GM12878 (cell line): ENCODE data around the gene CCNT2. TPM values are rescaled to one million over a fixed set of nuclear protein-coding genes. Genes with fewer than 3 reads are reported as not detected.

Experiments used
- ATAC-seq: fragments of 200-7000 bp; cut with Tn5 transposase; 3 replicates; pipeline ENCODE4 v1.9.1; 2020; ENCODE audit warnings: mild to moderate bottlenecking, moderate library complexity
- BruUV-seq: library from RNA; stranded (reverse); fragments of 400-500 nt; replicated peaks from 2 replicates; lab custom pipeline; 2021; lab: Mats Ljungman, UMichigan
- CTCF ChIA-PET: fragments of 300-600 bp; sonication (Branson Sonifier 250); formaldehyde crosslinking; extraction: SDS; loops from one replicate; lab custom pipeline; 2021; ENCODE audit warnings: inconsistent platforms; lab: Yijun Ruan, JAX
- POLR2A ChIA-PET: fragments of 350-600 bp; formaldehyde crosslinking; extraction: SDS; loops from one replicate; lab custom pipeline; 2021; ENCODE audit warnings: inconsistent platforms; lab: Charles Lee
- RAD21 ChIA-PET: fragments of 300-600 bp; sonication (Branson Sonifier 250); formaldehyde crosslinking; loops from one replicate; lab custom pipeline; 2023; ENCODE audit warnings: antibody characterized with exemption; ENCODE audit not compliant: unreplicated experiment; lab: Charles Lee
- SMC1A ChIA-PET: fragments of 300-600 bp; sonication (Branson Sonifier 250); formaldehyde crosslinking; loops from one replicate; lab custom pipeline; 2023; ENCODE audit not compliant: unreplicated experiment, uncharacterized antibody; lab: Charles Lee
- DNase-seq: peaks from one replicate; pipeline ENCODE4 v3.0.0-alpha.2; 2011; ENCODE audit warnings: low read depth, low spot score
- FAIRE-seq: peaks from 3 replicates; lab custom pipeline; 2011; peaks lifted over from hg19 to GRCh38; lab: Jason Lieb, UNC
- H2AFZ ChIP-seq: 2 replicates; pipeline ENCODE4 v1.6.0; 2011; ENCODE audit warnings: low read depth, low read length, control low read depth; ENCODE audit not compliant: control insufficient read depth
- H3K27ac ChIP-seq: 2 replicates; pipeline ENCODE4 v1.5.1; 2011; ENCODE audit warnings: control low read depth; ENCODE audit not compliant: control insufficient read depth, insufficient read depth
- H3K27me3 ChIP-seq, 2 experiments: replicated peaks in 1 of 2; 2 replicates each; pipeline versions ENCODE4 v1.6.0 to v1.6.1; 2011; ENCODE audit warnings: low read length in 1 of 2; ENCODE audit not compliant: control insufficient read depth in 2 of 2, insufficient read depth in 2 of 2
- H3K36me3 ChIP-seq, 2 experiments: 2 replicates each; pipeline ENCODE4 v1.5.1; 2011; ENCODE audit warnings: low read length in 1 of 2; ENCODE audit not compliant: control insufficient read depth in 2 of 2, insufficient read depth in 2 of 2
- H3K4me1 ChIP-seq: 2 replicates; pipeline ENCODE4 v1.6.1; 2011; ENCODE audit warnings: mild to moderate bottlenecking, low read length, moderate library complexity, mixed read lengths; ENCODE audit not compliant: control insufficient read depth, insufficient read depth
- H3K4me2 ChIP-seq: 2 replicates; pipeline ENCODE4 v1.6.0; 2011; ENCODE audit warnings: control low read depth; ENCODE audit not compliant: control insufficient read depth, insufficient read depth
- H3K4me3 ChIP-seq: fragments of 200-600 bp; sonication (generic); 2 replicates; pipeline ENCODE4 v1.5.1; 2016
- H3K79me2 ChIP-seq: 2 replicates; pipeline ENCODE4 v1.6.0; 2011; ENCODE audit warnings: low read length; ENCODE audit not compliant: control insufficient read depth, insufficient read depth
- H3K9ac ChIP-seq: 2 replicates; pipeline ENCODE4 v1.8.0; 2011; ENCODE audit warnings: low read length, control low read depth, mixed read lengths; ENCODE audit not compliant: control insufficient read depth, insufficient read depth
- H3K9me3 ChIP-seq: replicated peaks from 3 replicates; pipeline ENCODE4 v1.5.1; 2011; ENCODE audit warnings: mild to moderate bottlenecking, low read length; ENCODE audit not compliant: control insufficient read depth, insufficient read depth
- H4K20me1 ChIP-seq: 2 replicates; pipeline ENCODE4 v1.6.0; 2011; ENCODE audit not compliant: control insufficient read depth, insufficient read depth
- CREB1 ChIP-seq: IDR thresholded peaks from 2 replicates; pipeline ENCODE4 v1.6.1; 2012; ENCODE audit warnings: low read depth, mild to moderate bottlenecking, inconsistent platforms
- ETV6 ChIP-seq, 2 experiments: fragments of 450-650 bp in 1 of 2; IDR thresholded peaks in 1 of 2; conservative IDR thresholded peaks in 1 of 2; 2 replicates each; pipeline ENCODE4 v1.6.1; 2014; ENCODE audit warnings: antibody characterized with exemption in 1 of 2, borderline replicate concordance in 1 of 2, low read depth in 1 of 2, mild to moderate bottlenecking in 1 of 2, moderate library complexity in 1 of 2
- EZH2 ChIP-seq: IDR thresholded peaks from 2 replicates; pipeline ENCODE4 v1.6.1; 2012; ENCODE audit warnings: low read depth, mild to moderate bottlenecking, control low read depth, inconsistent platforms, low read length, borderline replicate concordance; ENCODE audit not compliant: control insufficient read depth
- GATAD2B ChIP-seq: fragments of 450-650 bp; conservative IDR thresholded peaks from 2 replicates; pipeline ENCODE4 v1.6.1; 2017; ENCODE audit warnings: low read depth, mild to moderate bottlenecking, moderate library complexity
- MEF2A ChIP-seq: IDR thresholded peaks from 2 replicates; pipeline ENCODE4 v1.6.1; 2011; ENCODE audit warnings: low read depth, mild to moderate bottlenecking, low read length, moderate library complexity; ENCODE audit not compliant: insufficient read depth
- MEF2B ChIP-seq: fragments of 450-650 bp; IDR thresholded peaks from 2 replicates; pipeline ENCODE4 v1.6.1; 2018; ENCODE audit warnings: mild to moderate bottlenecking, moderate library complexity; ENCODE audit not compliant: partially characterized antibody, poor library complexity, severe bottlenecking
- MTA2 ChIP-seq: fragments of 450-650 bp; IDR thresholded peaks from 2 replicates; pipeline ENCODE4 v1.6.1; 2016; ENCODE audit warnings: low read depth, mild to moderate bottlenecking, moderate library complexity
- NBN ChIP-seq: fragments of 450-650 bp; IDR thresholded peaks from 2 replicates; pipeline ENCODE4 v1.6.1; 2016
- NR2F1 ChIP-seq: fragments of 450-650 bp; conservative IDR thresholded peaks from 2 replicates; pipeline ENCODE4 v1.6.1; 2017; ENCODE audit warnings: mild to moderate bottlenecking
- NRF1 ChIP-seq: conservative IDR thresholded peaks from 2 replicates; pipeline ENCODE4 v1.6.1; 2011; ENCODE audit warnings: mild to moderate bottlenecking, low read depth, low read length, improper control_type of control experiment
- POLR2A ChIP-seq: IDR thresholded peaks from 2 replicates; pipeline ENCODE4 v1.6.1; 2011; ENCODE audit warnings: low read depth, mild to moderate bottlenecking, low read length
- SIN3A ChIP-seq: IDR thresholded peaks from 2 replicates; pipeline ENCODE4 v1.6.1; 2012; ENCODE audit warnings: low read depth, low read length, improper control_type of control experiment
- SP1 ChIP-seq: IDR thresholded peaks from one replicate; pipeline ENCODE4 v1.6.1; 2011; ENCODE audit warnings: low read depth, low read length
- ZSCAN29 ChIP-seq: fragments of 450-650 bp; IDR thresholded peaks from 2 replicates; pipeline ENCODE4 v1.6.1; 2017; ENCODE audit warnings: mild to moderate bottlenecking, moderate library complexity
- WGBS: methylation state at CpG from one replicate; pipeline ENCODE4 v1.1.6; 2016; ENCODE audit warnings: low lambda C conversion rate; ENCODE audit not compliant: insufficient replicate concordance, insufficient coverage; ENCODE audit errors: missing lambda C conversion rate; 5-methylcytosine and 5-hydroxymethylcytosine counted together
- in situ Hi-C: fragments of 300-500 bp; cut with MboI; formaldehyde crosslinking; loops from 9 replicates; pipeline ENCODE4 v1.14.3; 2018; ENCODE audit warnings: mixed read lengths
- intact Hi-C: fragments of 100-400 bp; cut with micrococcal nuclease; formaldehyde crosslinking; loops from one replicate; pipeline ENCODE4 v1.14.2; 2022; ENCODE audit not compliant: unreplicated experiment
- polyA plus RNA-seq, 11 experiments: library from polyadenylated mRNA; depleted of rRNA in 4 of 11; unstranded in 6 of 11; stranded (reverse) in 5 of 11; fragments of >200 nt; fragmentation: Nextera tagmentation in 4 of 11; fragmentation: Illumina TruSeq in 1 of 11; extraction: Ambion mirVana in 4 of 11; extraction: Trizol in 1 of 11; gene quantifications; 1 replicate in 1 of 11; 2 replicates in 10 of 11; pipeline versions ENCODE4 v1.2.1 to v1.2.3, GENCODE V29; 2011 to 2016; ENCODE audit warnings: inconsistent platforms in 2 of 11, missing spikeins in 2 of 11, low read depth in 1 of 11
- total RNA-seq, 4 experiments: library from RNA; depleted of rRNA in 3 of 4; stranded (reverse); fragments of >200 nt in 3 of 4; fragmentation: Illumina TruSeq in 1 of 4; extraction: Trizol in 1 of 4; gene quantifications; 2 replicates each; pipeline versions ENCODE4 v1.2.1 to v1.2.3, GENCODE V29; 2013 to 2021
- TF ChIP-seq, protein P1 (sequence below): fragments of 450-650 bp; IDR thresholded peaks from 2 replicates; pipeline ENCODE4 v1.6.1; 2017; ENCODE audit warnings: borderline replicate concordance
- TF ChIP-seq, protein P2 (sequence below): fragments of 150-350 bp; IDR thresholded peaks from 2 replicates; pipeline ENCODE4 v1.6.1; 2014; ENCODE audit warnings: mild to moderate bottlenecking, low read depth, low read length
- TF ChIP-seq, protein P3 (sequence below): fragments of 450-650 bp; formaldehyde crosslinking; IDR thresholded peaks from 2 replicates; pipeline ENCODE4 v1.5.0; 2022; ENCODE audit warnings: mild to moderate bottlenecking, missing genetic modification characterization

Gene CCNT2
- total and polyA plus RNA-seq, 10 of the 15 experiments (the other 5 are each of a cell fraction or from before 2014, with no cell fraction given): 6.0 to 25.6 (median 20.0) TPM

DNA sequence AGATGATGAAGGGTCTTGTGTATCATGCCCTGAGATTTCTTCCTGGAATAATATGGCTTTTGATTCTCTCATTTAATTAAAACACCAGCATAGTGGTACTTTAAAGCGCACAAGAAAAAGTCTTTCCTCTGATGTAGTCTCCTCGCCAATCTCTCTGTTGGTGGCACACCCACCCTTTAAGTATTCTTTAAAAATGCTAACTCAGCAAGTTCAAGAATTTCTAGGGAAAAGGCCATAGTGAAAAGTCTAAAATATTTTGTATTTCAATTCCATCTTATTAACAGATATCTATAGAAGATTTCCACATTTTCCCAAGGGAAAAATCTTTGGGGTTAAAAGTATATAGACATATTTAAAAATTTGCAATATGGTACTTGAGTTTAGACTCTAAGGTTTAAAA is 45.5 kb upstream of the CCNT2 start (continued):
- TF ChIP-seq, protein P1, sequence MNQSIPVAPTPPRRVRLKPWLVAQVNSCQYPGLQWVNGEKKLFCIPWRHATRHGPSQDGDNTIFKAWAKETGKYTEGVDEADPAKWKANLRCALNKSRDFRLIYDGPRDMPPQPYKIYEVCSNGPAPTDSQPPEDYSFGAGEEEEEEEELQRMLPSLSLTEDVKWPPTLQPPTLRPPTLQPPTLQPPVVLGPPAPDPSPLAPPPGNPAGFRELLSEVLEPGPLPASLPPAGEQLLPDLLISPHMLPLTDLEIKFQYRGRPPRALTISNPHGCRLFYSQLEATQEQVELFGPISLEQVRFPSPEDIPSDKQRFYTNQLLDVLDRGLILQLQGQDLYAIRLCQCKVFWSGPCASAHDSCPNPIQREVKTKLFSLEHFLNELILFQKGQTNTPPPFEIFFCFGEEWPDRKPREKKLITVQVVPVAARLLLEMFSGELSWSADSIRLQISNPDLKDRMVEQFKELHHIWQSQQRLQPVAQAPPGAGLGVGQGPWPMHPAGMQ: no peak
- no peak for TF ChIP-seq POLR2A
- TF ChIP-seq MEF2B: no peak

DNA sequence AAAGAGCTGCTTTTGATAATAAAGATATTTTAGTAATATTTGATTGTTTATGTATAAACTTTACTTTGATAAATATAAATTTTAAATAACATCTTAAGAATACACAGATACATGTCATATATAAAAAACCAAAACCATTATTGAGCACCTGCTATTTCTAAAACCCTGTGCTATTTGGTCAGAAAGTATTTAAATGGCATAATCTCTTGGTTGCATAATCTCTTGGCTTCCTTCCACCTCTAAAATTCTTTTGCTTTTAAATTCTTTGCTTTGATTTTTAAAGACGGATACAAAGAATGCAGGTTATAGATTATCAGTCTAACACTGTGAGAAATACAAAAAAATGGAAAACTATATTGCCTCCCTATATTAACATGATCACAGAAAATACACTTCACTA is 43.3 kb upstream of the CCNT2 start:
- Histone ChIP-seq H2AFZ (no peak overlapping the region), H3K9ac (no peak overlapping the region), H3K27me3 (no peaks in the 10 kb centered on the region), H3K4me1 (no peaks in the 10 kb centered on the region), H3K9me3 (no peaks in the 10 kb centered on the region), H3K27ac (no peak overlapping the region), H3K4me3 (no peak overlapping the region), H3K36me3 (no peaks in the 10 kb centered on the region), H4K20me1 (no peaks in the 10 kb centered on the region), H3K79me2 (no peaks in the 10 kb centered on the region), H3K4me2 (no peak overlapping the region)
- 85% methylated on average over 1 of the region's 1 CpG for WGBS
- FAIRE-seq: no peak
- ChIA-PET RAD21 (no interaction called here), CTCF (interaction anchor here (2.0 kb wide), 1 partner anchor 14 kb away, joined by 5 read pairs; no protein-coding TSS in a partner anchor), SMC1A (no interaction called here), POLR2A (no interaction called here)
- no peak for DNase-seq
- no peak for ATAC-seq
- intact Hi-C loops: no loop called here
- in situ Hi-C loops: no loop called here
- BruUV-seq: no TSS peak
- TF ChIP-seq NR2F1 (no peak), EZH2 (no peak), SIN3A (no peak), GATAD2B (no peak), ETV6 (conservative IDR thresholded peaks at IDR 0.05 in 1 of 2, IDR thresholded peaks at IDR 0.05 in 1 of 2; ENCODE audit: borderline replicate concordance in 1 of 2, low read depth in 1 of 2) (no peak), NRF1 (no peak), NBN (no peak), MEF2A (no peak), ZSCAN29 (no peak), CREB1 (no peak), MTA2 (no peak), SP1 (no peak)
- TF ChIP-seq, protein P2, sequence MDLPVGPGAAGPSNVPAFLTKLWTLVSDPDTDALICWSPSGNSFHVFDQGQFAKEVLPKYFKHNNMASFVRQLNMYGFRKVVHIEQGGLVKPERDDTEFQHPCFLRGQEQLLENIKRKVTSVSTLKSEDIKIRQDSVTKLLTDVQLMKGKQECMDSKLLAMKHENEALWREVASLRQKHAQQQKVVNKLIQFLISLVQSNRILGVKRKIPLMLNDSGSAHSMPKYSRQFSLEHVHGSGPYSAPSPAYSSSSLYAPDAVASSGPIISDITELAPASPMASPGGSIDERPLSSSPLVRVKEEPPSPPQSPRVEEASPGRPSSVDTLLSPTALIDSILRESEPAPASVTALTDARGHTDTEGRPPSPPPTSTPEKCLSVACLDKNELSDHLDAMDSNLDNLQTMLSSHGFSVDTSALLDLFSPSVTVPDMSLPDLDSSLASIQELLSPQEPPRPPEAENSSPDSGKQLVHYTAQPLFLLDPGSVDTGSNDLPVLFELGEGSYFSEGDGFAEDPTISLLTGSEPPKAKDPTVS: no peak
- TF ChIP-seq, protein P3, sequence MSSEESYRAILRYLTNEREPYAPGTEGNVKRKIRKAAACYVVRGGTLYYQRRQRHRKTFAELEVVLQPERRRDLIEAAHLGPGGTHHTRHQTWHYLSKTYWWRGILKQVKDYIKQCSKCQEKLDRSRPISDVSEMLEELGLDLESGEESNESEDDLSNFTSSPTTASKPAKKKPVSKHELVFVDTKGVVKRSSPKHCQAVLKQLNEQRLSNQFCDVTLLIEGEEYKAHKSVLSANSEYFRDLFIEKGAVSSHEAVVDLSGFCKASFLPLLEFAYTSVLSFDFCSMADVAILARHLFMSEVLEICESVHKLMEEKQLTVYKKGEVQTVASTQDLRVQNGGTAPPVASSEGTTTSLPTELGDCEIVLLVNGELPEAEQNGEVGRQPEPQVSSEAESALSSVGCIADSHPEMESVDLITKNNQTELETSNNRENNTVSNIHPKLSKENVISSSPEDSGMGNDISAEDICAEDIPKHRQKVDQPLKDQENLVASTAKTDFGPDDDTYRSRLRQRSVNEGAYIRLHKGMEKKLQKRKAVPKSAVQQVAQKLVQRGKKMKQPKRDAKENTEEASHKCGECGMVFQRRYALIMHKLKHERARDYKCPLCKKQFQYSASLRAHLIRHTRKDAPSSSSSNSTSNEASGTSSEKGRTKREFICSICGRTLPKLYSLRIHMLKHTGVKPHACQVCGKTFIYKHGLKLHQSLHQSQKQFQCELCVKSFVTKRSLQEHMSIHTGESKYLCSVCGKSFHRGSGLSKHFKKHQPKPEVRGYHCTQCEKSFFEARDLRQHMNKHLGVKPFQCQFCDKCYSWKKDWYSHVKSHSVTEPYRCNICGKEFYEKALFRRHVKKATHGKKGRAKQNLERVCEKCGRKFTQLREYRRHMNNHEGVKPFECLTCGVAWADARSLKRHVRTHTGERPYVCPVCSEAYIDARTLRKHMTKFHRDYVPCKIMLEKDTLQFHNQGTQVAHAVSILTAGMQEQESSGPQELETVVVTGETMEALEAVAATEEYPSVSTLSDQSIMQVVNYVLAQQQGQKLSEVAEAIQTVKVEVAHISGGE (CRISPR knock-in tag): no peak
